ENCODE measurements around the gene BCL10.

Gene BCL10

DNA sequence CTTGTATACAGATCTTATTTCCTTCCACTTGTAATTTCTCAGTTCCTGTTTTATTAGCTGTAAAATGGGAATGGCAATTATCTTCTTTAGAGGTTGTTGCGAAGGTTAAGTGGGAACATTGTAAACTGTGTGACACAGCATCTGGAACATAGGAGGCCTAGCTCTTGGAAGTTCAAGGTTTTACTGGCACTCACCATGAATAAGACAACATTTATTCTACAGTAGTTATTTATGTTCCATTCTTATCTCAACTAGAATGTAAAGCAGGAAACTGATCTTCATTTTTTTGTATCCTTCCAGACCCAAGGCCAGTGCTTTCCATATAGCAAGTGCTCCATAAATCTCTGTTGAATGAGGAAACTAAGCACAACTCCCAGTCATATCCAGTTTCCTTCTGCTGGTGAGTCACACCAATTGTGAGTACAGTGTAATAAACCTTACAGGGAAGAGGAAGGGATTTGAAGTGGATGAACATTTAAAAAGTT, 1.4 kb downstream of the BCL10 start:
- DNase-seq (ENCODE audit: extremely low read depth, insufficient read length): no peak
- Histone ChIP-seq H3K36me3 (ENCODE audit: control insufficient read depth, insufficient read depth, low read length) (no peaks in the 10 kb centered on the region; the same call in 1 of the 2 replicates), H3K4me3 (replicated peaks; ENCODE audit: low read depth, low read length) (peak overlapping the region; percentile 99), H3K27me3 (replicated peaks; ENCODE audit: control insufficient read depth, insufficient read depth, low read length) (no peaks in the 10 kb centered on the region)
- TF ChIP-seq, protein P1, sequence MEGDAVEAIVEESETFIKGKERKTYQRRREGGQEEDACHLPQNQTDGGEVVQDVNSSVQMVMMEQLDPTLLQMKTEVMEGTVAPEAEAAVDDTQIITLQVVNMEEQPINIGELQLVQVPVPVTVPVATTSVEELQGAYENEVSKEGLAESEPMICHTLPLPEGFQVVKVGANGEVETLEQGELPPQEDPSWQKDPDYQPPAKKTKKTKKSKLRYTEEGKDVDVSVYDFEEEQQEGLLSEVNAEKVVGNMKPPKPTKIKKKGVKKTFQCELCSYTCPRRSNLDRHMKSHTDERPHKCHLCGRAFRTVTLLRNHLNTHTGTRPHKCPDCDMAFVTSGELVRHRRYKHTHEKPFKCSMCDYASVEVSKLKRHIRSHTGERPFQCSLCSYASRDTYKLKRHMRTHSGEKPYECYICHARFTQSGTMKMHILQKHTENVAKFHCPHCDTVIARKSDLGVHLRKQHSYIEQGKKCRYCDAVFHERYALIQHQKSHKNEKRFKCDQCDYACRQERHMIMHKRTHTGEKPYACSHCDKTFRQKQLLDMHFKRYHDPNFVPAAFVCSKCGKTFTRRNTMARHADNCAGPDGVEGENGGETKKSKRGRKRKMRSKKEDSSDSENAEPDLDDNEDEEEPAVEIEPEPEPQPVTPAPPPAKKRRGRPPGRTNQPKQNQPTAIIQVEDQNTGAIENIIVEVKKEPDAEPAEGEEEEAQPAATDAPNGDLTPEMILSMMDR (IDR thresholded peaks at IDR 0.05; ENCODE audit: insufficient read depth, low read length, poor library complexity, severe bottlenecking): no peak

GRCh38 chr1:85273397-85273796, 3.0 kb downstream of the BCL10 start:
- H3K4me3 ChIP-seq (replicated peaks; ENCODE audit: low read depth, low read length): no peak overlapping the region
- no peak for DNase-seq (ENCODE audit: extremely low read depth, insufficient read length)
- H3K36me3 ChIP-seq (ENCODE audit: control insufficient read depth, insufficient read depth, low read length): peaks cover 2% of the 10 kb centered on the region
- H3K27me3 ChIP-seq (replicated peaks; ENCODE audit: control insufficient read depth, insufficient read depth, low read length): no peaks in the 10 kb centered on the region
- TF ChIP-seq, protein P1 (IDR thresholded peaks at IDR 0.05; ENCODE audit: insufficient read depth, low read length, poor library complexity, severe bottlenecking): no peak

DNA sequence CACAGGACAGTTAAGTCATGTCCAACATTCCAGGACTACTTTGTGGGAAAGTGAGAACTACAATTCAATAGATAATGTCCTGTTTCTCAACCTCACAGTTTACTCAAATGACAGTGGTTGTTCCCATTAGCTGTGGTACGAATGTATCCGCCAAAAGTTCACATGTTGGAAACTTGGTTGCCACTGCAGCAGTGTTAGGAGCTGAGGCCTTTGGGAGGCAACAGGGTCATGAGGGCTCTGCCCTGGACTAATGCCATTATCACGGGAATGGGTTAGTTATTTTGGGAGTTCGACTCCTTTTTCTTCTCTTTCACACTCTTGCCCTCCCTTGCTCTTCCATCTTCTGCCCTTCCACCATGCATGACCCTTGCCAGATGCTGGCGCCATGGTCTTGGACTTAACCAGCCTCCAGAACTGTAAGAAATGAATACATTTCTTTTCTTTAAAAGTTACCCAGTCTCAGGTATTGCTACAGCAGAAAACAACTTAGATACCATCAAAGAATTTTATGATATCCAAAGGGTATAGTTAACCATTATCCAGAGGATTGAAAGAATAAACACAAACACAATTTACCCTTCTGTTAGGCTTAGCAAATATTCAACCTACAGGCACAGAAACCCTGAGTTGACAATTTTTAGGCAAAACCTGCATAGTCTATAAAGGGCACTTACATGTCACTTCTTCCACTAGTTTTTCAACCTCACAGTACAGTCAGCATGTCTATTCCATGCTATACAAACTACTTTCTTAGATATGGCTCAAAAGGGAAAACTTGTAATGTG, 7.4 kb downstream of the BCL10 start:
- TF ChIP-seq, protein P1 (IDR thresholded peaks at IDR 0.05; ENCODE audit: insufficient read depth, low read length, poor library complexity, severe bottlenecking): no peak
- Histone ChIP-seq H3K4me3 (replicated peaks; ENCODE audit: low read depth, low read length) (no peak overlapping the region), H3K36me3 (ENCODE audit: control insufficient read depth, insufficient read depth, low read length) (peaks cover 4% of the 10 kb centered on the region), H3K27me3 (replicated peaks; ENCODE audit: control insufficient read depth, insufficient read depth, low read length) (no peaks in the 10 kb centered on the region)
- DNase-seq (ENCODE audit: extremely low read depth, insufficient read length): no peak

DNA sequence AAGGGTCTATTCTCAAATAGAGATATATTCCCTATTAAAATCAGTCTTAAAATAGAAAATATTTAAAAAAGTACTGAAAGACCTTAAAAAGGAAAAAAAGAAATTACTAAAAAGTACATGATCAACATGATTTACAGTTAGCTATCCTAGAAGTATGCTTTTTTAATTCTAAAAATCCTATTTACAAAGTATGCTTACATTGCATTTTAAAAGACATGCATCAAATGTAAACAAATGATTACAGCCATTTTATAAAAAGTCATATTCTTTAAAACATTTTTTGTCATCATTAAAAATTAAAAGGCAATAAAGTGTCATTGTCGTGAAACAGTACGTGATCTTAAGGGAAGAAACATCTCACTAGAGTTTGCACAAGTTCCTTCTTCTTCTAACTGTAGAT, 9.1 kb downstream of the BCL10 start:
- TF ChIP-seq, protein P1 (IDR thresholded peaks at IDR 0.05; ENCODE audit: insufficient read depth, low read length, poor library complexity, severe bottlenecking): no peak
- H3K36me3 ChIP-seq (ENCODE audit: control insufficient read depth, insufficient read depth, low read length): peaks cover 4% of the 10 kb centered on the region
- H3K4me3 ChIP-seq (replicated peaks; ENCODE audit: low read depth, low read length): no peak overlapping the region
- no peaks in the 10 kb centered on the region for H3K27me3 ChIP-seq (replicated peaks; ENCODE audit: control insufficient read depth, insufficient read depth, low read length)
- DNase-seq (ENCODE audit: extremely low read depth, insufficient read length): no peak

DNA sequence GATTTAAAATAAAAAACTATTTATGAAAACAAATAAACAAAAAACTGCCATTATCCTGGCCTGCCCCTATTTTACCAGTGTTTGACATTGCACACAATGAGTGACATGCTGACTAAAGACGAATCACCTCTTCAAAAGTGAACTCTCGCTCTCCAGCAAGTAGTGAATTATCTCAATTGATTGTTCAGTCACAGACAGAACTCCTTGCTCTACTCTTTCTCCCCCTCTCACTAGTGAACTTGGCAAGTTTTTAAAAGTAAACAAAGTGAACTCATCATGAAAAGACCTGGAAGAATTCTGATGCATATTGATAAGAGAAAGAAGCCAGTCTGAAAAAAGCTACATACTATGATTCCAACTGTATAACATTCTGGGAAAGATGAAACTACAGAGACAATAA, 12.3 kb downstream of the BCL10 start:
- Histone ChIP-seq H3K36me3 (ENCODE audit: control insufficient read depth, insufficient read depth, low read length) (peaks cover 4% of the 10 kb centered on the region), H3K4me3 (replicated peaks; ENCODE audit: low read depth, low read length) (no peak overlapping the region), H3K27me3 (replicated peaks; ENCODE audit: control insufficient read depth, insufficient read depth, low read length) (no peaks in the 10 kb centered on the region)
- DNase-seq (ENCODE audit: extremely low read depth, insufficient read length): no peak
- TF ChIP-seq, protein P1 (IDR thresholded peaks at IDR 0.05; ENCODE audit: insufficient read depth, low read length, poor library complexity, severe bottlenecking): no peak
